Activated B cell treated with CpG ODN at 0.5 μM for 24 hours (primary cell): ENCODE results near the gene ADAD2. TPM values are rescaled to one million over a fixed set of nuclear protein-coding genes. Genes with fewer than 3 reads are reported as not detected.

Experiments
- ATAC-seq: fragments of 200-7000 bp; cut with Tn5 transposase; one replicate; pipeline ENCODE4 v1.10.0; 2021; ENCODE audit warnings: low read depth, mild to moderate bottlenecking, moderate library complexity
- CTCF ChIA-PET: fragments of 350-600 bp; sonication (Branson Sonifier 250); formaldehyde crosslinking; loops from one replicate; lab custom pipeline; 2021; ENCODE audit warnings: antibody characterized with exemption; lab: Charles Lee
- POLR2A ChIA-PET: fragments of 350-600 bp; sonication (Branson Sonifier 250); formaldehyde crosslinking; loops from one replicate; lab custom pipeline; 2021; ENCODE audit warnings: antibody characterized with exemption; lab: Charles Lee
- DNase-seq: peaks from one replicate; pipeline ENCODE4 v3.0.0; 2022
- H3K27ac Mint-ChIP-seq: one replicate; pipeline ENCODE4 v1.8.0; 2020; ENCODE audit warnings: mixed read lengths
- H3K27me3 Mint-ChIP-seq: one replicate; pipeline ENCODE4 v1.8.0; 2021; ENCODE audit warnings: mixed read lengths
- H3K36me3 Mint-ChIP-seq: one replicate; pipeline ENCODE4 v1.8.0; 2021; ENCODE audit warnings: low read depth, mixed read lengths
- H3K4me1 Mint-ChIP-seq: one replicate; pipeline ENCODE4 v1.8.0; 2021; ENCODE audit warnings: mixed read lengths
- H3K4me3 Mint-ChIP-seq: one replicate; pipeline ENCODE4 v1.8.0; 2020; ENCODE audit warnings: mild to moderate bottlenecking, mixed read lengths
- H3K9me3 Mint-ChIP-seq: one replicate; pipeline ENCODE4 v1.8.0; 2020; ENCODE audit warnings: mixed read lengths
- intact Hi-C: fragments of 100-400 bp; cut with micrococcal nuclease; formaldehyde crosslinking; loops from one replicate; pipeline ENCODE4 v1.15.1; 2024
- total RNA-seq: library from RNA; stranded (reverse); gene quantifications from 2 replicates; pipeline ENCODE4 v1.2.3, GENCODE V29; 2022
- TF ChIP-seq, protein P1 (sequence below): fragments of 200-600 bp; IDR thresholded peaks from one replicate; pipeline ENCODE4 v1.8.0; 2022; ENCODE audit warnings: antibody characterized with exemption, mild to moderate bottlenecking

Gene ADAD2
- total RNA-seq, 1 donor from 2014 or later = not detected

- no peak for DNase-seq
- Mint-ChIP-seq H3K27ac (no peak overlapping the region), H3K9me3 (no peaks in the 10 kb centered on the region), H3K4me1 (no peaks in the 10 kb centered on the region), H3K4me3 (no peak overlapping the region), H3K27me3 (peaks cover 16% of the 10 kb centered on the region), H3K36me3 (no peaks in the 10 kb centered on the region)
- intact Hi-C loops = no loop called here
- ChIA-PET CTCF (no interaction called here), POLR2A (interaction anchor here (0.6 kb wide), 1 partner anchor 31 kb away, joined by 3 read pairs; no protein-coding TSS in a partner anchor)
- TF ChIP-seq, protein P1, sequence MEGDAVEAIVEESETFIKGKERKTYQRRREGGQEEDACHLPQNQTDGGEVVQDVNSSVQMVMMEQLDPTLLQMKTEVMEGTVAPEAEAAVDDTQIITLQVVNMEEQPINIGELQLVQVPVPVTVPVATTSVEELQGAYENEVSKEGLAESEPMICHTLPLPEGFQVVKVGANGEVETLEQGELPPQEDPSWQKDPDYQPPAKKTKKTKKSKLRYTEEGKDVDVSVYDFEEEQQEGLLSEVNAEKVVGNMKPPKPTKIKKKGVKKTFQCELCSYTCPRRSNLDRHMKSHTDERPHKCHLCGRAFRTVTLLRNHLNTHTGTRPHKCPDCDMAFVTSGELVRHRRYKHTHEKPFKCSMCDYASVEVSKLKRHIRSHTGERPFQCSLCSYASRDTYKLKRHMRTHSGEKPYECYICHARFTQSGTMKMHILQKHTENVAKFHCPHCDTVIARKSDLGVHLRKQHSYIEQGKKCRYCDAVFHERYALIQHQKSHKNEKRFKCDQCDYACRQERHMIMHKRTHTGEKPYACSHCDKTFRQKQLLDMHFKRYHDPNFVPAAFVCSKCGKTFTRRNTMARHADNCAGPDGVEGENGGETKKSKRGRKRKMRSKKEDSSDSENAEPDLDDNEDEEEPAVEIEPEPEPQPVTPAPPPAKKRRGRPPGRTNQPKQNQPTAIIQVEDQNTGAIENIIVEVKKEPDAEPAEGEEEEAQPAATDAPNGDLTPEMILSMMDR = no peak
- no peak for ATAC-seq
Measured at GRCh38 chr16:84156342-84156784, 34.6 kb upstream of the ADAD2 start.

DNA sequence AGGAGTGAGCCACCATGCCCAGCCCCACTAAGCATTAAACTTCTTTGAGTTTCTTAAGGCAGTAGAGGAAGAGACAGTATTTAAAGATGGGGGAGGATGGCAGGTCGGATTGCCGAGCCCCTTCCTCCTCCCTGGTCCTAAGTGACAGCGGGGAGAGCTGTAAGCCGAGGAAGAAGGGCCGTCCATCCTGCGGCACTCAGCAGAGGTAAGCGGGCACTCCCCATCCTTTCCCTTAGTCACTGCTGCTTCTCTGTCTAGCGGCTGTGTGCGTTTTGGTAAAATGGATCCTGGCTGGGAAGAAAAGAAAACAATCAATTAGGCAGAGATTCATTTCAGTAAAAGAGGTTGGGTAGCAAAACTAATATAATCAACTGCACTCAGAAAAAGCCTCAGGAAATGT lies 31.9 kb upstream of the ADAD2 start:
- H3K4me3 Mint-ChIP-seq = no peak overlapping the region
- DNase-seq = no peak
- ATAC-seq = no peak
- no peaks in the 10 kb centered on the region for H3K9me3 Mint-ChIP-seq
- H3K27me3 Mint-ChIP-seq = peaks cover 16% of the 10 kb centered on the region
- no peaks in the 10 kb centered on the region for H3K4me1 Mint-ChIP-seq
- ChIA-PET POLR2A (no interaction called here), CTCF (no interaction called here)
- H3K36me3 Mint-ChIP-seq = no peaks in the 10 kb centered on the region
- TF ChIP-seq, protein P1 = no peak
- no peak overlapping the region for H3K27ac Mint-ChIP-seq
- intact Hi-C loops = no loop called here

- TF ChIP-seq, protein P1 = no peak
- intact Hi-C loops = no loop called here
- Mint-ChIP-seq H3K4me3 (no peak overlapping the region), H3K36me3 (no peaks in the 10 kb centered on the region), H3K27ac (no peak overlapping the region), H3K9me3 (no peaks in the 10 kb centered on the region), H3K4me1 (no peaks in the 10 kb centered on the region), H3K27me3 (peaks cover 20% of the 10 kb centered on the region)
- no peak for ATAC-seq
- POLR2A ChIA-PET = no interaction called here
- CTCF ChIA-PET = no interaction called here
- no peak for DNase-seq
Measured at GRCh38 chr16:84159800-84160199, 31.2 kb upstream of the ADAD2 start.

- H3K4me1 Mint-ChIP-seq = no peaks in the 10 kb centered on the region
- ChIA-PET POLR2A (interaction anchor here (0.7 kb wide), 1 partner anchor 54 kb away, joined by 5 read pairs; no protein-coding TSS in a partner anchor), CTCF (no interaction called here)
- H3K9me3 Mint-ChIP-seq = no peaks in the 10 kb centered on the region
- peaks cover 21% of the 10 kb centered on the region for H3K27me3 Mint-ChIP-seq
- TF ChIP-seq, protein P1 = no peak
- ATAC-seq = no peak
- H3K36me3 Mint-ChIP-seq = no peaks in the 10 kb centered on the region
- no peak overlapping the region for H3K4me3 Mint-ChIP-seq
- intact Hi-C loops = no loop called here
- DNase-seq = no peak
- no peak overlapping the region for H3K27ac Mint-ChIP-seq
Measured at GRCh38 chr16:84161037-84161436, 29.9 kb upstream of the ADAD2 start.

DNA sequence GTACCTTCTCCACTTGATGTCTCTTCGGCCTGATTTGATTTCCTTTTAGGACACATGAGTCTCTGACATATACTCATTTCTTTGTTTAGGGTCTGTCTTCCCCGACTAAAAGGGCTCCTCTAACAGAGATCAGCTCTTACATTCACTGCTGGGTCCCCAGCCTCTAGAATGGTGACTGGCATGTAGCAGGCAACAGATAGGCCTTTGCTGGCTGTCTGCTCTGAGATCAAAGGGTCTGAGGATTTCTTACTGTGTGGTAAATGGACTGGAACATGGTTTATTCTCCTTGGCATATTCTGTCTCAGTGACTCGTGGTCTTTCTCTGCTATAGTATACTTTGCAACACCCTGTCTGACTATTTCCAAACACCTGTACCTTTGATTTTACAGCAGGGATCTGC lies 29.2 kb upstream of the ADAD2 start:
- TF ChIP-seq, protein P1 = no peak

More for the DNA sequence above, 29.2 kb upstream of the ADAD2 start:
- intact Hi-C loops = no loop called here
- H3K4me1 Mint-ChIP-seq = no peaks in the 10 kb centered on the region
- DNase-seq (no peak), ATAC-seq (no peak)
- ChIA-PET POLR2A (no interaction called here), CTCF (no interaction called here)
- no peaks in the 10 kb centered on the region for H3K36me3 Mint-ChIP-seq
- no peaks in the 10 kb centered on the region for H3K9me3 Mint-ChIP-seq
- H3K27me3 Mint-ChIP-seq = peaks cover 20% of the 10 kb centered on the region
- no peak overlapping the region for H3K4me3 Mint-ChIP-seq
- H3K27ac Mint-ChIP-seq = no peak overlapping the region
